ENCODE measurements around the gene CHP2.
"Not testable (repeated sequence)": the region's sequence is repeated elsewhere in the genome, so short reads cannot be mapped to it uniquely, and the experiment has no call there.

CHP2 gene

GRCh38 chr16:23754594-23755483, at the start of gene CHP2:
Gene CHP2 (plus strand): TSS chr16:23755026. CDS start chr16:23755050, 24 bp downstream.
- no peak for DNase-seq

DNA sequence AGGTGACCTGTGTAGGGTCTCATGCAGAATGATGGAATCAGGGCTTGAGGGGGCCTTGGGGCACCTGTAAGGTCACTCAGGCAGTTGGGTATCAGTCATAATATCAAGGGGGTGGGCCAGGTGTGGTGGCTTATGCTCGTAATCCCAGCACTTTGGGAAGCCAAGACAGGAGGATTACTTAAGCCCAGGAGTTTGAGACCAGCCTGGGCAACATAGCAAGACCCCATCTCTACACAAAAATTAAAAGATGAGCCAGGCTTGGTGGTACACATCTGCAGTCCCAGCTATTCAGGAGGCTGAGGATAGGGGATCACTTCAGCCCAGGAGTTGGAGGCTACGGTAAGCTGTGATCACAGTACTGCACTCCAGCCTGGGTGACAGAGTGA, 49.3 kb upstream of the CHP2 start:
- no peak for DNase-seq

- no peak for DNase-seq
These were observed 48.4 kb upstream of the CHP2 start for GRCh38 chr16:23706439-23706838.

GRCh38 chr16:23709536-23709935, 45.3 kb upstream of the CHP2 start:
- no peak for DNase-seq

- no peak for DNase-seq
These were observed 44.8 kb upstream of the CHP2 start for GRCh38 chr16:23710008-23710407.

DNA sequence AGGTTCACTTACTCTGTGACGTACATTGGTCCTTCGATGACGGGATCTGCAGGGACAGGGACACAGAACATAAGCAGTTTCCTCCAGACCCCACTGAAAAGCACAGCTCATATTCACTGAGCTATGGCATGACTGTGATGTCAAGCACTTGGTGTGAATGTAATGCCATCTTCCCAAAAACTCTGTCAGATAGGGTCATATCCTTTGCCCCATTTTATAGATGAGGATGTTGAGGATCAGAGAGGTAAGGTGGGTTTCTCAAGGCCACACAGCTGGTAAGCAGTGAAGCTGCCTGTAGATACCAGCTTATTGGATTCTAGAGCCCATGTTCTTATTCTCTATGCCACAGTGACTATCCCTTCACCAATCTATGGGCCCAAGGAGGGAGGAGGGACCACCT, 44.3 kb upstream of the CHP2 start:
- no peak for DNase-seq

DNA sequence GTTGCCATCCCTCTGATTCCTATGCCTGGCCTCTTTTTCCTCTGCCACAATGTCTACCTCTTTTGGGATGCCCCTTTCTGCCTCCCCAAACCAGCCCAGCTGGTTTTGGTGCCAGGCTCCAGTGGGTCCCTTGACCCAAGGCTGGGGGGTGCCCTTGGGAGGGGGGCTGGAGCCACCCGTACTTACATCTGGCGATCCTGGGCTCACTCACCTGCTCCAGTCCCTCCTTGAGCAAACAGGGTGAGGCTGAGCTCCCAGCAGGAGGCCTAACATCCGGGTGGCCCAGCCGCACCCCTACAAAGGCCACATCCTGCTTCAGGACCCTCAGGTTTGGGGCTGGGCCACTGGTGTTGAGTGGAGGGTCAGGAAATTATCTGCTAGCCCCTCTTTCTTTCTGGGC, 43.0 kb upstream of the CHP2 start:
- no peak for DNase-seq

DNA sequence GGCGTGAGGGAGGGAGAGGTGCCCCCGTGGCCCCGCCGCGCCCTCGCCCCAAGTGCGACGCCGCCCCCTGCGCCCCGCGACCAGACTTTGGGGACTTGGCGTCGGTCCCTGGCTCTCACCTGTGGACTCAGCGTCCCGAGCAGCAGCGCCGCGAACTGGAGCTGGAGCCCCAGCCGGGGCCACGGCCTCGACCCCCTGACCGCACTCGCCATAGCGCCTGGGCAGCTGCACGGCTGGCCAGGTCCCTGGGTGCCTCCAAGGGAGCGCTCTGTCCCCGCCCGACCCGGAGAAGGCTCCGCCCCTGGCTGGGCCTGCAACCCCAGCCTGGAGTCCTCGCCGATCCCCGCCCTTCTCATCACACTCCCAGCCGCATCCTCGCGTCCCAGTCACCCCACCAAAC, 41.9 kb upstream of the CHP2 start, which contains the start of gene ERN2:
Gene ERN2, minus strand, starts transcription at position 247 of the 400 bp plus-strand sequence. Its CDS starts 35 bp downstream, at position 212.
- DNase-seq: no peak

DNA sequence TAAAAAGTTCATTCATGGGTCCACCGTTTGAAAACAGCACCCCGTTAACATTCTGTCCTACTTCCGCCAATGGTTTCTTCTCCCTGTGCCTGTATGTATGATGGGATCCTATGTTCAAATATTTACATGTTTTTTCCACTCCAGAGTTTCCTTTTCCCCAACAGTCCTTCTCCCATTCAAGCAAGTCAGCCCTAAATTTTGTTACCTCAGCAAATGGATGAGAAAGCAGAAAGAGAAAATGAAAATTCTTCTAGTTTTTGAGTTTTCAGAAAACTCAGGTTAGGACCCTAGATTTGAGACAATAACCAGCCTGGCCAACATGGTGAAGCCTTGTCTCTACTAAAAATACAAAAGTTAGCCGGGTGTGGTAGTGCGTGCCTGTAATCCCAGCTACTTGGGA, 38.3 kb upstream of the CHP2 start:
- DNase-seq: no peak

DNA sequence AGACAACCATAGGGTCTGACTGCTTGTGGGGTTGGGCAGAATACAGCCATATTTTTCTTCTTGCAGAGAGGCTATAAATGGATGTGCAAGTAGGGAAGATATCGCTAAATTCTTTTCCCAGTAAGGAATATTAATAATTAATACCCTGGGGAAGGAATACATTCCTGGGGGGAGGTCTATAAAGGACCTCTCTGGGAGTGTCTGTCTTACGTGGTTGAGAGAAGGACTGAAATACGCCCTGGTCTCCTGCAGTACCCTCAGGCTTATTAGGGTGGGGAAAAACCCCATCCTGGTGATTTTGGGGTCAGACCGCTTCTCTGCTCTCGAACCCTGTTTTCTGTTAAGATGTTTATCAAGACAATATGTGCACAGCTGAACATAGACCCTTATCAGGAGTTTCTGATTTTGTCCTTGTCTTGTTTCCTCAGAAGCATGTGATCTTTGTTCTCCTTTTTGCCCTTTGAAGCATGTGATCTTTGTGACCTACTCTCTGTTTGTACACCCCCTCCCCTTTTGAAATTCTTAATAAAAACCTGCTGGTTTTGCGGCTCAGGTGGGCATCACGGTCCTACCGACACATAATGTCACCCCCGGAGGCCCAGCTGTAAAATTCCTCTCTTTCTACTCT, 32.1 kb upstream of the CHP2 start:
- DNase-seq: not testable (repeated sequence)

DNA sequence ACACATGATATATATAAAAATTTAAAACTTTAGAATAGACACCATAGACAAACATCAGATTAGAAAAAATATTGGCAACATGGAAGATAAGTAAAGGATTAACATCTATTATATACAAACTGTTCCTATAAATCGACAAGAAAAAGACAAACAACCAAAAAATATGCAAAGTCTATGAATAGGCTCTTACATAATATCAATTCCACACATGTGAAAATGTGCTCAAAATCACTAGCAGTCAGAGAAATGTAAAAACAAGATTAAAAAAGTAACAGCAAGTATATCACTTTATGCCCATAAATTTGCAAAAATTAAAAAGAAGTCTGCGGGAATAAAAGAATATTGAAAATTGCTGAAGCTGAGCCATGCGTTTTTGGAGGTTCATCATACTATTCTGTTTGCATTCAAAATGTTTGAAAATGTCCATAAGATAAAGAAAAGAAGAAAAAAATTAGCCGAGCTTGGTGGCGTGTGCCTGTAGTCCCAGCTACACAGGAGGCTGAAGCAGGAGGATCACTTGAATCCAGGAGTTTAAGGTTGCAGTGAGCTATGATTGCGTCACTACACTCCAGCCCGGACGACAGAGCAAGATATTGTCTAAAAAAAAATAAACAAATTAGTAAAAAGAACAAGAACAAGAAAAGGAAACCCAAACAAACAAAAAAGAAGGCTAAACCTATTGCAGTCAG, 30.6 kb upstream of the CHP2 start:
- DNase-seq: no peak

DNA sequence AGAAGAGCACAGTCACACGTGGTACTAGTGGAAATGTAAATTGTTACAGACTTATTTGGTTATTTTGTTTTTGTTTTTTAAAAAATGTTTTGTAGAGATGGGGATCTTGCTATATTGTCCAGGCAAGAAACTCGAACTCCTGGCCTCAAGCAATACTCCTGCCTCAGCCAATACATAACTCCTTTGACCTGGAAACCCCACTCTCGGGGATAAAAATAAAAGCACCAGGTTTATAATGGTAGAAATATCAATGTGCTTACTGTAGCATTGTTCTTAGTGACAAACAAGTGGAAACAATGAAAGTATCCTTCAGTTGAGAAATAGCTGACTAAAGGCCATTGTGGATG, 30.1 kb upstream of the CHP2 start:
- no peak for DNase-seq

DNA sequence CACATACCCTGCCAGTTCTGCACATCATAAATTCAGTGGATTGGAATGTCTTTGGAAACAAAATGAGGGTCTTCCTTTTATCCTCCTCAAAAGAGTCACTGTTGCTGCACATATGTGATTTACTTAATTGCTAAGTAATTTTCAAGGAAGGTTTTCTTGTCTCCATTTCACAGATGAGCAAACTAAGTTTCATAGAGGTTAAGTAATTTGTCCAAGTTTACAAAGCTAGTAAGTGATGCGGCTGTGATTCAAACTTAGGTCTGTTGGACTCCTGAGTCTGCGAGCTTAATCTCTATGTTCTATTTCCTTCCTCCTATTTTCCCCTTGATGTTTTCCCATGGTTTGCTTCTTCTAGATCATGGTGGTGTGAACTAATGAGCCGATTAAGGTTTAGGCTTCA, 28.1 kb upstream of the CHP2 start:
- DNase-seq: no peak

- DNase-seq: no peak
These were observed 26.7 kb upstream of the CHP2 start for GRCh38 chr16:23728112-23728477.

GRCh38 chr16:23729503-23730424, 25.1 kb upstream of the CHP2 start:
- DNase-seq: no peak

DNA sequence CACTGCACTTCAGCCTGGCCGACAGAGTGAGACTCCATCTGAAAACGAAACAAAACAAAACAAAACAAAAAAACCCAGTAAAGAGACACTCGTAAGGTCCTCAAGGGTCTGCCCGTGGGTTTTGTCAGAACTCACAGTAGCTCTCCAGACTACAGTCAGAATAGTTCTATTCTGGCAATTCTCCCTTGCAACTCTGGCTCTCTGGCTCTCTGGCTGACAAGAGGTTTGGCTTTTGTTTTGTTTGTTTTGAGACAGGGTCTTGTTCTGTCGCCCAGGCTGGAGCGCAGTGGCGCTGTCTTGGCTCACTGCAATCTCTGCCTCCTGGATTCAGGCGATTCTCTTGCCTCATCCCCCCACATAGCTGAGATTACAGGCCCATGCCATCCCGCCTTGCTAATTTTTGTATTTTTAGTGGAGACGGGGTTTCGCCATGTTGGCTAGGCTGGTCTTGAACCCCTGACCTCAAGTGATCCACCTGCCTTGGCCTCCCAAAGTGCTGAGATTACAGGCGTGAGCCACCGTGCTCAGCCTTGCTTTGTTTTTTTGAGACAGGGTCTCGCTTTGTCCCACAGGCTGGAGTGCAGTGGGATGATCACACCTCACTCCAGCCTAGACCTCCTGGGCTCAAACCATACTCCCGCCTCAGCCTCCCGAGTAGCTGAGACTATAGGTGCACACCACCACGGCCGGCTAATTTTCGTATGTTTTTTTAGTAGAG, 20.5 kb upstream of the CHP2 start:
- DNase-seq: no peak

DNA sequence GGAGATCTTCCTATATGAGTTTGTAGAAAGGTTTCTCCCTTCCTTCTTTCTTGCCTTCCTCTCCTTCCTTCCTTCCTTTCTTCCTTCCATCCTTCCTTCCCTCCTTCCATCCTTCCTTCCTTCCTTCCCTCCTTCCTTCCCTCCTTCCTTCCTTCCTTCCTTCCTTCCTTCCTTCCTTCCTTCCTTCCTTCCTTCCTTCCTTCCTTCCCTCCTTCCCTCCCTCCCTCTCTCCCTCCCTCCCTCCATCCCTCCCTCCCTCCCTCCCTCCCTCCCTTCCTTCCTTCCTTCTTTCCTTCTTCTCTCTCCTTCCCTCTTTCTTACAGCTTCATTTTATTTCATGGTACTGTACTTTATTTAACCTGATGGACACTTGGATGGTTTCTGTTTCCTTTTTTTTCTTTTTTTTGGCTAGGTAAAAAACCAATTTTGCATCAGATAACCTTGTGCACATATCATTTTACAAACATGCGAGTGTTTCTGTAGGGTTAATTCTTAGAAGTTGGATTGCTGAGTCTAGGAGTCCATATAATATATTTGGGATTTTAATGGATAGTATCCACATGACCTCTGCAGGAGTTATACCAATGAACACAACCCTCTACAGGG, 17.3 kb upstream of the CHP2 start:
- not testable (repeated sequence) for DNase-seq

GRCh38 chr16:23739516-23739915, 15.3 kb upstream of the CHP2 start:
- no peak for DNase-seq

DNA sequence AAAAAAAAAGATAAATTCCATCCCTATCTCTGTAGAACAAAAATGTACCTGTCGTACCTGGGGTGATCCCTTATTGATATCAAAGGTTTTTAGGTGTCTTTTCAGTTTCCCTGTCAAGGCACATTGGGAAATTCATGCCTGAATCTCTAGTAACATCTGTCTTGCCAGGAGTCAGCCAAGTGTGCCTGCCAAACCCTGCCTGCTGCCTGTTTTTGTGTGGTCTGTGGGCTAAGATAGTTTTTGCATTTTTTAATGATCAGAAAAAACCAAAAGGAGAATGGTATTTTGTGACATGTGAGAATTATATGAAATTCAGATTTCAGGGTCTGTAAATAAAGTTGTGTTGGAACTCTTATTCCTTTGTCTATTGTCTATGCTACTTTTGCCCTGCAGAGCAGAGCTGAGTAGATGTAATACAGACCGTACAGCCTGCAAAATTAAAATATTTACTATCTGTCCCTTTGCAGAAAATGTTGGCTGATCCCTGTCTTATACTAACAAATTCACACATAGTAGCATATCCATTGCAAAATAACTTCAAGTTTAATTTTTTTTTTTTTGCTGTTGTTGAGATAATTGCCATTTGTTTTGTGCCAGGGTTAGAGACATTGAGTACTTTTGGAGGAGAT, 13.0 kb upstream of the CHP2 start:
- DNase-seq: no peak

- no peak for DNase-seq
These were observed 12.1 kb upstream of the CHP2 start for GRCh38 chr16:23742766-23743165.

DNA sequence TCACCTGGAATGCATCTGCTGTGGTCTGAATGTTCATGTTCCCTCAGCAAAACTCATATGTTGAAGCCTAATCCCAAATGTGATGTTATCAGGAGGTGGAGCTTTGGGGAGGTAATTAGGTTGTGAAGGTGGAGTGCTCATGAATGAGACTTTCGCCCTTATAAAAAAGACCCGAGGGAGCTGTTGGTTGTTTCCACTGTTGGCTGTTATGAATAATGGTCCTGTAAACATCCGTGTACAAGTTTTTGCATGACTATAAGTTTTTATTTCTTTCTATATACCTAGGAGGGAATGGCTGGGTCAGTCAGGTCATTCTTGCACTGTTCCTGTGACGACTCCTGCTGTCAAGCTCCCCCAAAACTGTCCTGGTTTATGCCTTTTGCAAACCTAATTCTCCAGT, 9.6 kb upstream of the CHP2 start:
- no peak for DNase-seq
